Measurements from ENCODE around the gene PRM2. TPM values are rescaled to one million over a fixed set of nuclear protein-coding genes. Genes with fewer than 3 reads are reported as not detected.

Gene PRM2, protein sequence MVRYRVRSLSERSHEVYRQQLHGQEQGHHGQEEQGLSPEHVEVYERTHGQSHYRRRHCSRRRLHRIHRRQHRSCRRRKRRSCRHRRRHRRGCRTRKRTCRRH
- under 1 TPM in 1 of 8 experiments, not detected in 7; 0.47 TPM for total RNA-seq

- in situ Hi-C loops (cut with MboI; ENCODE audit: low pct_unique_long_range_greater_than_20kb in 2 of 9, low sequenced_read_pairs in 9 of 9, unreplicated experiment in 9 of 9): no loop called here
- Histone ChIP-seq H3K4me3 (no peak within 1 kb of the TSS), H3K27ac (no peak within 1 kb of the TSS), H3K4me1 (replicated peaks in 1 of 2) (peaks cover 3 to 5% of the 10 kb centered on the region in 2 donors)
- no peak for ATAC-seq (replicated peaks in 6 of 8)
- 80 to 100% (median 98%) methylated on average over 1 to 10 of the region's 26 CpGs; no CpG with 5 or more reads in 2 of the 10 experiments for WGBS, 10 experiments
These were observed at the start of gene PRM2 for GRCh38 chr16:11276143-11276895. Gene PRM2, minus strand, starts transcription at chr16:11276480. Its CDS starts 110 bp downstream, at chr16:11276370.

- Histone ChIP-seq H3K27ac (no peak overlapping the region), H3K4me1 (replicated peaks in 1 of 2) (peaks cover 11 to 13% of the 10 kb centered on the region in 2 donors), H3K4me3 (no peak overlapping the region)
- 78 to 100% (median 91%) methylated on average over 1 to 6 of the region's 10 CpGs; no CpG with 5 or more reads in 4 of the 10 experiments for WGBS, 10 experiments
- in situ Hi-C loops (cut with MboI; ENCODE audit: low pct_unique_long_range_greater_than_20kb in 2 of 9, low sequenced_read_pairs in 9 of 9, unreplicated experiment in 9 of 9): loop anchor here in 1 of 9 experiments (25.0 kb wide), 1 partner anchor 363 kb away; no protein-coding TSS in a partner anchor
- ATAC-seq (replicated peaks in 6 of 8): peak in 1 of 8 experiments; percentile 3
These were observed 49.3 kb upstream of the PRM2 start for GRCh38 chr16:11325404-11326083.

GRCh38 chr16:11323551-11324336, 47.5 kb upstream of the PRM2 start:
- no peak for ATAC-seq (replicated peaks in 6 of 8)
- no peak overlapping the region for H3K27ac ChIP-seq
- in situ Hi-C loops (cut with MboI; ENCODE audit: low pct_unique_long_range_greater_than_20kb in 2 of 9, low sequenced_read_pairs in 9 of 9, unreplicated experiment in 9 of 9): no loop called here
- WGBS, 10 experiments: 81 to 100% (median 95%) methylated on average over 1 to 4 of the region's 11 CpGs; no CpG with 5 or more reads in 4 of the 10 experiments
- H3K4me1 ChIP-seq (replicated peaks in 1 of 2): peaks cover 2 to 7% of the 10 kb centered on the region in 2 donors
- H3K4me3 ChIP-seq: no peak overlapping the region

- no peak overlapping the region for H3K27ac ChIP-seq
- in situ Hi-C loops (cut with MboI; ENCODE audit: low pct_unique_long_range_greater_than_20kb in 2 of 9, low sequenced_read_pairs in 9 of 9, unreplicated experiment in 9 of 9): no loop called here
- 44 to 100% (median 94%) methylated on average over 1 to 3 of the region's 3 CpGs; no CpG with 5 or more reads in 2 of the 10 experiments for WGBS, 10 experiments
- no peaks in the 10 kb centered on the region for H3K4me1 ChIP-seq (replicated peaks in 1 of 2)
- H3K4me3 ChIP-seq: no peak overlapping the region
- no peak for ATAC-seq (replicated peaks in 6 of 8)
These were observed 46.5 kb upstream of the PRM2 start for GRCh38 chr16:11322823-11323222.

GRCh38 chr16:11321662-11322061, 45.4 kb upstream of the PRM2 start:
- in situ Hi-C loops (cut with MboI; ENCODE audit: low pct_unique_long_range_greater_than_20kb in 2 of 9, low sequenced_read_pairs in 9 of 9, unreplicated experiment in 9 of 9): no loop called here
- ATAC-seq (replicated peaks in 6 of 8): no peak
- WGBS, 10 experiments: 20 to 100% (median 67%) methylated on average over 1 to 5 of the region's 5 CpGs; no CpG with 5 or more reads in 2 of the 10 experiments
- no peaks in the 10 kb centered on the region for H3K4me1 ChIP-seq (replicated peaks in 1 of 2)
- H3K4me3 ChIP-seq: no peak overlapping the region
- H3K27ac ChIP-seq: no peak overlapping the region

GRCh38 chr16:11320170-11320569, 43.9 kb upstream of the PRM2 start:
- Histone ChIP-seq H3K27ac (no peak overlapping the region), H3K4me1 (replicated peaks in 1 of 2) (peaks cover 4 to 11% of the 10 kb centered on the region in 2 donors), H3K4me3 (no peak overlapping the region)
- WGBS, 10 experiments: 50 to 90% (median 80%) methylated on average over 1 to 7 of the region's 10 CpGs; no CpG with 5 or more reads in 2 of the 10 experiments
- in situ Hi-C loops (cut with MboI; ENCODE audit: low pct_unique_long_range_greater_than_20kb in 2 of 9, low sequenced_read_pairs in 9 of 9, unreplicated experiment in 9 of 9): no loop called here
- ATAC-seq (replicated peaks in 6 of 8): no peak

- no peak for ATAC-seq (replicated peaks in 6 of 8)
- in situ Hi-C loops (cut with MboI; ENCODE audit: low pct_unique_long_range_greater_than_20kb in 2 of 9, low sequenced_read_pairs in 9 of 9, unreplicated experiment in 9 of 9): no loop called here
- Histone ChIP-seq H3K4me3 (no peak overlapping the region), H3K27ac (no peak overlapping the region), H3K4me1 (replicated peaks in 1 of 2) (peaks cover 4 to 14% of the 10 kb centered on the region in 2 donors)
- 40 to 100% (median 80%) methylated on average over 1 to 5 of the region's 8 CpGs; no CpG with 5 or more reads in 5 of the 10 experiments for WGBS, 10 experiments
These were observed 43.4 kb upstream of the PRM2 start for GRCh38 chr16:11319529-11320146.

- in situ Hi-C loops (cut with MboI; ENCODE audit: low pct_unique_long_range_greater_than_20kb in 2 of 9, low sequenced_read_pairs in 9 of 9, unreplicated experiment in 9 of 9): no loop called here
- 80 to 100% (median 96%) methylated on average over 1 to 8 of the region's 8 CpGs; no CpG with 5 or more reads in 3 of the 10 experiments for WGBS, 10 experiments
- no peak overlapping the region for H3K27ac ChIP-seq
- peaks cover 4 to 14% of the 10 kb centered on the region in 2 donors for H3K4me1 ChIP-seq (replicated peaks in 1 of 2)
- no peak for ATAC-seq (replicated peaks in 6 of 8)
- H3K4me3 ChIP-seq: no peak overlapping the region
These were observed 42.5 kb upstream of the PRM2 start for GRCh38 chr16:11318817-11319216.

DNA sequence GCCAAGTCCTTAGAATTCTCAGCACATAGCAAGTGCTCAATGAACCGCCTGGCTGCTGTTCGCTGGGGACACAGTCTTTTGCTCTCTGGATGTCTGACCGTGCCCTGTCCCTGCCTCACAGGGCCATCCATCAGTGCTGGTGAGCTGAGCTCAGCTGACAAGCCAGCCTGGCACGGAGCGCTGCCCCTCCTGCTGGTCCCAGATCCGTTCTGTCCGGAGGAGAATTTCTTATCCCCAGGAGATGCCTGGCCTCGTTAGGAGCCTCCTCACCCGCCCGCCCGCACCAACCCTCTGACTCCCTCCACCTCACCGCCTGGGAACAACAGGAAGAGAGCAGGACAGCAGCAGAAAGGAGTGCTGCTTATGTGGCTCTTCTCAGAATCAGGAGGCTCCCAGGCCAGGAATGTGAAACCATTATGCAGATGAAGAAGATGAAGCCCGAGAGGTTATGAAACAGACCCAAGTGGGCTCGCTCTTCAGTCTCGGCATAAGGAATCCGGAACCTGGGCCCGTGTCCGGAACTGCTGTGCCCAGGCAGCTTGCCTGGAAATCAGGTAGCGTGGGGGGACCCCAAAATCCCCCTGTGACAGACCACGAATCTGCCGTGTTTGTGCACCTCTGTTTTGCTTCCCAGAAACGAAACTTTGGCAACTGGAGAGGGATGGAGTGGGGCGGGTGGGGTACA, 40.2 kb upstream of the PRM2 start:
- ATAC-seq (replicated peaks in 6 of 8): peak; percentile 6 to 77 (median 73)
- Histone ChIP-seq H3K4me1 (replicated peaks in 1 of 2) (peaks cover 4 to 24% of the 10 kb centered on the region in 2 donors), H3K4me3 (no peak overlapping the region), H3K27ac (no peak overlapping the region)
- WGBS, 10 experiments: 54 to 77% (median 70%) methylated on average over 2 to 8 of the region's 23 CpGs; no CpG with 5 or more reads in 6 of the 10 experiments
- in situ Hi-C loops (cut with MboI; ENCODE audit: low pct_unique_long_range_greater_than_20kb in 2 of 9, low sequenced_read_pairs in 9 of 9, unreplicated experiment in 9 of 9): no loop called here

DNA sequence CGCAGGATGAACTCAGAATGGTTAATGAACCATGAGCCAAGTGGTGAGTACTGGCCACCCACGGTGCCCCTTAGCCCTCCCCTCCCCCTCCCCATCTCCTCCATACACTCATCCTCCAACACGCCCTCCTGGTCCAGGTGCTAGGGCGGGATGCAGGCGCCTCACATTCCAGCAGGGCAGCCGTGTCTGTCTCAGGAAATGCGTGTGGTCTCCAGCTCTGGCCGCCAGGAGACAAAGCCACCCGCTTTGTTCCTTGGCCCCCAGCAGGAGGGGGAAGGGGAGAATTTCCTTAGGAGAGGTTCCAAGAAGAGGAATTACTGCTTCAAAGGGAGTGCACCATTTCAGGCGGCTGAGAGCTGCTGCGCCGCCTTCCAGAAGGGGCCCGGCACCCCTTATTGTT, 39.2 kb upstream of the PRM2 start:
- peak; percentile 10 to 69 (median 61) for ATAC-seq (replicated peaks in 6 of 8)
- H3K27ac ChIP-seq: peak overlapping the region; percentile 5 to 60
- in situ Hi-C loops (cut with MboI; ENCODE audit: low pct_unique_long_range_greater_than_20kb in 2 of 9, low sequenced_read_pairs in 9 of 9, unreplicated experiment in 9 of 9): no loop called here
- H3K4me3 ChIP-seq: no peak overlapping the region
- WGBS, 10 experiments: 20% methylated on average over 1 of the region's 13 CpGs; no CpG with 5 or more reads in 9 of the 10 experiments
- peaks cover 4 to 24% of the 10 kb centered on the region in 2 donors for H3K4me1 ChIP-seq (replicated peaks in 1 of 2)

- 80 to 100% (median 86%) methylated on average over 1 to 3 of the region's 8 CpGs; no CpG with 5 or more reads in 3 of the 10 experiments for WGBS, 10 experiments
These were observed 38.1 kb upstream of the PRM2 start for GRCh38 chr16:11314309-11314894.

More at GRCh38 chr16:11314309-11314894, 38.1 kb upstream of the PRM2 start:
- peaks cover 4 to 24% of the 10 kb centered on the region in 2 donors for H3K4me1 ChIP-seq (replicated peaks in 1 of 2)
- ATAC-seq (replicated peaks in 6 of 8): no peak
- no peak overlapping the region for H3K27ac ChIP-seq
- H3K4me3 ChIP-seq: no peak overlapping the region
- in situ Hi-C loops (cut with MboI; ENCODE audit: low pct_unique_long_range_greater_than_20kb in 2 of 9, low sequenced_read_pairs in 9 of 9, unreplicated experiment in 9 of 9): no loop called here
